OCI-LY7 (cell line): Measurements from ENCODE around the gene LAMC1.

Experiments
- EZH2phosphoT487 ChIP-seq: fragments of 200-600 bp; sonication (generic); IDR thresholded peaks from 2 replicates; pipeline ENCODE4 v1.6.1; 2018; ENCODE audit warnings: low read depth, borderline replicate concordance, mild to moderate bottlenecking, mixed run types, antibody characterized with exemption, low read length, moderate library complexity, mixed read lengths
- TF ChIP-seq, protein P1 (sequence below): fragments of 200-600 bp; sonication (generic); conservative IDR thresholded peaks from 2 replicates; pipeline ENCODE4 v1.5.1; 2014; ENCODE audit warnings: mild to moderate bottlenecking, antibody characterized with exemption, low read length, moderate library complexity, mixed read lengths

- TF ChIP-seq, protein P1, sequence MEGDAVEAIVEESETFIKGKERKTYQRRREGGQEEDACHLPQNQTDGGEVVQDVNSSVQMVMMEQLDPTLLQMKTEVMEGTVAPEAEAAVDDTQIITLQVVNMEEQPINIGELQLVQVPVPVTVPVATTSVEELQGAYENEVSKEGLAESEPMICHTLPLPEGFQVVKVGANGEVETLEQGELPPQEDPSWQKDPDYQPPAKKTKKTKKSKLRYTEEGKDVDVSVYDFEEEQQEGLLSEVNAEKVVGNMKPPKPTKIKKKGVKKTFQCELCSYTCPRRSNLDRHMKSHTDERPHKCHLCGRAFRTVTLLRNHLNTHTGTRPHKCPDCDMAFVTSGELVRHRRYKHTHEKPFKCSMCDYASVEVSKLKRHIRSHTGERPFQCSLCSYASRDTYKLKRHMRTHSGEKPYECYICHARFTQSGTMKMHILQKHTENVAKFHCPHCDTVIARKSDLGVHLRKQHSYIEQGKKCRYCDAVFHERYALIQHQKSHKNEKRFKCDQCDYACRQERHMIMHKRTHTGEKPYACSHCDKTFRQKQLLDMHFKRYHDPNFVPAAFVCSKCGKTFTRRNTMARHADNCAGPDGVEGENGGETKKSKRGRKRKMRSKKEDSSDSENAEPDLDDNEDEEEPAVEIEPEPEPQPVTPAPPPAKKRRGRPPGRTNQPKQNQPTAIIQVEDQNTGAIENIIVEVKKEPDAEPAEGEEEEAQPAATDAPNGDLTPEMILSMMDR: no peak
- TF ChIP-seq EZH2phosphoT487: no peak
Measured at GRCh38 chr1:183195142-183195574, 171.9 kb downstream of the LAMC1 start.
